Suprapubic skin (tissue), 3 donors: ENCODE measurements around the gene CFAP52.

ENCODE experiments used
- CTCF ChIP-seq, 2 donors: fragments of 200-600 bp in 1 of 2; fragments of 450-650 bp in 1 of 2; sonication (generic) in 1 of 2; IDR thresholded peaks; one replicate each; pipeline ENCODE4 v1.5.1; 2016 to 2019; ENCODE audit warnings: antibody characterized with exemption in 2 of 2, mild to moderate bottlenecking in 1 of 2, moderate library complexity in 1 of 2
- POLR2AphosphoS5 ChIP-seq, 3 donors: sonication (generic); formaldehyde crosslinking; IDR thresholded peaks; one replicate each; pipeline ENCODE4 v1.6.1; 2017; ENCODE audit warnings: antibody characterized with exemption in 3 of 3

GRCh38 chr17:9632741-9633140 is 56.3 kb downstream of the CFAP52 start:
- TF ChIP-seq CTCF (IDR thresholded peaks at IDR 0.05) = no peak
- no peak for TF ChIP-seq POLR2AphosphoS5 (IDR thresholded peaks at IDR 0.05)
